ENCODE results near the gene SLC37A3.
"Not testable (repeated sequence)": the region's sequence is repeated elsewhere in the genome, so short reads cannot be mapped to it uniquely, and the experiment has no call there.

The SLC37A3 gene

DNA sequence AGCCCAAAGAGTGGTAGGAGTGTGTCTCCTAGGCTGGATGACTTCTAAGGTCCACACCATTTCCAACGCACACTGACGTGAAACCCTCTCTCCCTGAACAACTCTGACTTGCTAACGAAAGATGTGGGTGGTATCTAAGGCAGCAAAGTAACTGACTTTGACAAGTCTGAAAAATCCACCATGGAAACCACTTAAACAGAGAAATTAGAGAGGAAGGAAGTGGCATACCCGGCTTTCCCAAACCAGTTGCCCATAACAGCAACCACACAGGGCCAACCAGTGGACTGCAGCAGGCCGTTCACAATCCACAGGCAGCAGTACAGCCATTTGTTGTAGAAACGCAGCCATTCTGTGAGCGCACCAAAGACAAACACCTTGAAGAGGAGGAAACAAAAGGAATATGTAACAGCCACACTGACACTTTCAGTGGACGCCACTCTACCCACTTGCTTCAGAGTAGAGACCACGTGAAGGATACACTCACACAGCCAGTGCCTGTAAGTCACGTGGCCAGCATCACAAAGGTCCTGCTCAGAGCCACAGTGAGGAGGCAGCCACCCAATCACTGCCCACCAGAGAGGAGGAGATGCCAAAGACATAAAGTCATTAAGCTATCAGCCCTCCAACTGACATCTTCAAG lies 39.8 kb downstream of the SLC37A3 start:
- intact Hi-C loops (cut with DNase I) = no loop called here
- DNase-seq = peak in 9 of 42 donors; percentile 7 to 42 (median 24)

DNA sequence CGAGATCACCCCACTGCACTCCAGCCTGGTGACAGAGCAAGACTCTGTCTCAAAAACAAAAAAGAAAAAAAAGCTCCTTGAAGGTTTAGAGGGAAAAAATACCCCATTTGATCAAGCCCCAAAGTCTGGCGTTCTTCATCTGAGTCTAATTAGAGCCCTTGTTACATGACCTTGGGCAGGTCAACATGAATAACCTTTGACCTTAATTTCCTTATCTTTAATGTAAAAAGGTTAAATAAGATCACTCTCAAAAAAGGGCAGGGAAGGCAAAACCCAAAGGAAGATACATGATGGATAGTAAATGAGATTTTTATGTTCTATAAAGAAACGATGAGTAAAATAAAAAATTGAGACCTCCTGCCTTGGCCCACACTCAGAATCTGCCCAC lies 40.3 kb downstream of the SLC37A3 start:
- intact Hi-C loops (cut with DNase I) = no loop called here
- DNase-seq = no peak

DNA sequence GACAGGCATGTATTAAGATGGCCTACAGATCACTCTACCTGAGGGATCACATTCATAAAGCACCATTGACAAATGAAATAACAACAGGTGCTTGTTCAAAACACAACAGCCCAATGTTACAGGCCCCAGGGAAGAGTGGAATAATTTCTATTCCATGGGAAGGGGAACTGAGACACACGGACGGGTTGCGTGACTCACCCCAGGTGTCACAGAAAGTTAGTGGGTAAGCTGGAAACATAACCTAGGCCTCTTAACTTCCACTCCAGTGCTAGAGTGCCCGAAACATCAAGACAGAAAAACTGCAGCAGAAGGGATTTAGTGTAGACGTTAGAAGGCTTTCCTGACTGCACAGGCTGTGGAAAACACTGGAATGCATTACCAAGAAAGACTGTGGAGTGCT lies 48.3 kb downstream of the SLC37A3 start:
- intact Hi-C loops (cut with DNase I) = no loop called here
- no peak for DNase-seq

DNA sequence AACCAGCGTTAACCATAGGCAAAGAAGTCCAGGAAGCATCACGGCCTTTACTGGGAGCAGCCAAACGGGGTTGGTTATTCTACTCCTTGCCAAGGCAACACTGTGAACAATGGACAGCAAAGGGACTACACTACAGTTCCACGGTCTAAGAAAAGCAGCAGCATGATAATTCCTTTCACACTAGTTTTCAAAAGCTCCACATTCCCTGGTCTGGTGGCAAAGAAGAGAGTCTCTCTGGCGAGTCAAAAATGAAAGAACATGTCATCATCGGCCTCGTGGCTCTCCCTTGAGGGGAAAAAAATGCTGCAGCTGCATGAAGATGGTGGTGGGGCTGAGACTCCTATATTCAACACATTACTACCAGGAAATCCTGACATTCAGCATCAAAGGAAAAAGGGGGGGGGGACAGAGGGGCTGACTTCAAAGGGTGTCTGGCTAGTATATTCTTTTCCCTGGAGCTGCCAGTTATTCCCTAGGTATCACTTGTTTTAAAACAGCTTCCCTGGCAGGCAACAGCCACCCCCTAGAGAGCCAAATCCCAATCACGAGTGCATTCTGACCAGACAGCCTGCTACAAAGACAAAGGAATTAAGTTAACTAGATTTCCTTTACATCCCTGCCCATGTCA lies 49.1 kb downstream of the SLC37A3 start:
- DNase-seq = peak in 12 of 42 donors; percentile 16 to 62 (median 30)
- intact Hi-C loops (cut with DNase I) = no loop called here

DNA sequence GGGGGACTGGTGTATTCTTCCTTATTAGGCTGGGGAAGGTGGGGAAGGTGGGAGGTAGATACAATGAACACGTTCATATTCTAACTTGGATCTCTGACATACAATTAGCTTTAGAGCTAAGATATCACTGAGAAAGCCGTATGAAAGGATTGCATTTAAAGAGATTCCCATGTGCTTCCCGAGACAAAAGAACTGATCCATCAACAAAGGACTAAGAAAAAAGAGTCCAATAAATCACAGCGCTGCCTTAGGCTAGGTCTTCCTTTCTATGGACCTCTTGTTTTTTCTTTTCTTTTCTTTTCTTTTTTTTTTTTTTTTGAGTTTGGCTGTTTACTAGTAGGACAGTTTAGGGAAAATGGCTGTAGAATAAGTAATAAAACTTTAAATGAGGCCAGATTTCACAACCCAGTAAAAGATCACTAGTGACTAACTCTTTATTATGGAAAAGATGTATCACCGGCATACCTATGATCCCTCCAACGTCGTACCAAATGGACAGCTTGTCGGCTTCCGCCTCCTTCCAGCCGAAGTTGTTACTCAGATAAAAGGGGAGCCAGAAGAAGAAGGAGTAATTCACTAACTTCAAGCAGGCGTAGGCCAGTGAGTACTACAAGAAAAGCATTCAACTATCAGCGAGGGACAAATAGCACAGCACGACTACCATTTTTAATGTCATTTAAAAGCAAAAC lies 50.0 kb downstream of the SLC37A3 start:
- intact Hi-C loops (cut with DNase I) = no loop called here

DNA sequence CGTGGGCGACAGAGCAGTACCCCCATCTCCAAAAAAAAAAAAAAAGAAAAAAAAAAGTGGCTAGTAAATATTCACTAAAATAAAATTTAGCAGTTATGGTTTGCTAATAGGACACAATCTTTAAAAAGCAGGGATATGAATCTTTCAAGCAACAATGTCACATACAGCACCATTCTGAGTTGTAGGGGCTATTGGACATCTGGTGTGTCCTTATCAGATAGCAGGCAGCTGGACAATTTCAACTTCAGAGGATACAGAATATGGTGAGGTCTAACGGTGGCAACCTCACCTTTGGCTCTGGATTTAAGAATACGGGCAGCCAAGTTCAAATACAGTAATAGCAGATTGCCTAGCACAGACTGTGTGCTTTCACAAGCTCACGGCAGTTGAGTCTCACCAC lies 51.1 kb downstream of the SLC37A3 start:
- no peak for DNase-seq
- intact Hi-C loops (cut with DNase I) = no loop called here

More for the DNA sequence above, 50.0 kb downstream of the SLC37A3 start:
- no peak for DNase-seq

DNA sequence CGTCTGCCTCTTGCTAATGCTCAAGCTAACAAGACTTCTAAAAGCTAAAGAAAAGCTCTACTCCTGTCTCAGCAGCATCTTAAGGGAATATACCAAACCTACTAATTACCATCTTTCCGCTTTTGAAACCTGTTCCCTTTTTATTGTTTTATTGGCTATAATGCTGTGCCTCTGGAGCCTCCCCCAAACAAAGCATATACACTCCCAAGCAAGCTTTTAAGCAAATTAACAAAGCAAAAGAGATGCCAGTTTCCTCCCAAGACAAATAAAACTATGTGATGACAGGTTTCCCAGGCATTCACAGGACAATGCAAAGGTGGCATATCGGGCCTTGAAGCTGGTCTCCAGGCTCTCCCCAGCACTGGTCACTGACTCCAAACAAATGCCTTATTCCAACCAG lies 52.9 kb downstream of the SLC37A3 start:
- DNase-seq = no peak
- intact Hi-C loops (cut with DNase I) = no loop called here

DNA sequence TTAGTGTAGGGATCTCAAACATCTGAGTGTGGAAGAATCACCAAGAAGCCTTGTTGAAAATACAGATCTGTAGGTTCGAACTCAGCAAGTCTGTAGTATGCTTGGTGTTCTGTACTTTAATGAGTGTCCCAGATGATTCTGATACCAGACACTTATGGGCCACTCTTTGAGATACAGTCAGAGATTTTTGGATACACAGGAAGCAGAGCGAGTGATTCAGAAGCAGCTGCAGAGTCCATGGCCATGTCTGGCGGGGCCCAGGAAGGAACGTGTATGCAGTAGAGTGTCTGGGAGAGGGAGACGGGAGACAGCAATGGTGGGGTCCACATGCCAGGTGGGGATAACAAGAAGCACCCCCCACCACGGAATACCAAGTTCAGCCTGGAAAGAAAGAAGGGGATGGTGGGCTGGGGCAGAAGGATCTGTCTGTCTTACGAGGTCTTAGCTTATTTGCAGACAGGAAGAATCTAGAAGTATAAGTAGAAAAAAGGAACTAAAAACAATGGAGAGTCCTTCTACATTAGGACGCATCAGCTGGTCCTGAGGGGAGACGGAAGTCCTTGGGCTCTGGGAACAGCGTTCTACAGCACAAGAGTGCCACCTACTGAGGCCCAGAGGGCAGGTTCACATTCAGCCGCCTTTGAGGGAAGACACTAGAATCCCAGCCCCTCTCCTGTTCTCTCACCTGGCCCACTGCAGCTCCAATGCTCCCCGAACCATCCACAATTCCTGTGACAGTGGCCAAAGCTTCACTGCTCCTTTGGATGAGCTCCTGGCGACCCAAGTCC lies 55.4 kb downstream of the SLC37A3 start:
- DNase-seq = peak; percentile 19 to 85 (median 63)
- intact Hi-C loops (cut with DNase I) = no loop called here

DNA sequence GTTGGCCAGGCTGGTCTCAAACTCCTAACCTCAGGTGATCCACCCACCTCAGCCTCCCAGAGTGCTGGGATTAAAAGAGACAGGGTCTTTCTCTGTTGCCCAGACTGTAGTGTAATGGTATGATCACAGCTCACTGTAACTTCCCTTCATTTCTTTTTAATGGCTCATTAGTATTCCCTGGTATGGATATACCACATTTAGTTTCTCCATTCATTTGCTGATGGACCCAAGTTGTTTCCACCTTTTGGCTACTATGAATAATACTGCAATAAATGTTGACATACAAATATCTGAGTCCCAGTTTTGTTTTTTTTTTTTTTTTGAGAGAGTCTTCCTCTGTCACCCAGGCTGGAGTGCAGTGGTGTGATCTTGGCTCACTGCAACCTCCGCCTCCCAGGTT lies 59.4 kb downstream of the SLC37A3 start:
- DNase-seq; intact Hi-C loops (cut with DNase I): not testable (repeated sequence)

DNA sequence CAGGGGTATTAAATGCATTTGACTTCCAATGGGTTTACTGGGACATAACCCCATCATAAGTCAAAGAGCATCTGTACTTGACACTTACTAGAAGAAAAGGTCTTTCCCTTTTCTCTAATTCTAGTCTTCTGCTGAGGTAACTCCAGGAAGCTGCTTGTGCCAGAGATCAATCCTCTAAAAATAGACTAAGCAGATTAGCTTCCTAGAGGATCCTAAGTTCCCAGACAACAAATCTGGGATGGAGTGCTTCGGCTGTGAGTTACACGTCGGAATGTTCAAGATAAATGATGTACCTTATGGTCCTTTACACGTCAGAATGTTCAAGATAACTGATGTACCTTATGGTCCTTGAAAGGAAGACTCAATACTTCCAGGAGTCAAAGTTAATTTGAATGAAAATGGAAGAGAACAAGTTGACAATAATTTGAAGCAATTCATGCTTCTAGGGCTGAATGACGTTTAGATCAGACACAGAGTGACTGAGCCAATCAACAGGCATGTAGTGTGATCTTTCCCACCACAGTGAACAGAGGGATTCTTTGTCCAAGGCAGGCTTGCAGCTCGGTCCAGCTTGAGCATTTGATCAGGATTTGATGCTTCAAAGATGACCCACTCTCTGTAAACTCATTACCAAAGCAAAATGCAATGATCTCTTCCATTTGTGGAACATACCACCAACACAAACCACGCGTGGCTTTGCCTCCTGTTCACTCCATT lies 63.8 kb downstream of the SLC37A3 start:
- intact Hi-C loops (cut with DNase I) = no loop called here
- peak in 28 of 42 donors; percentile 24 to 84 (median 64) for DNase-seq

DNA sequence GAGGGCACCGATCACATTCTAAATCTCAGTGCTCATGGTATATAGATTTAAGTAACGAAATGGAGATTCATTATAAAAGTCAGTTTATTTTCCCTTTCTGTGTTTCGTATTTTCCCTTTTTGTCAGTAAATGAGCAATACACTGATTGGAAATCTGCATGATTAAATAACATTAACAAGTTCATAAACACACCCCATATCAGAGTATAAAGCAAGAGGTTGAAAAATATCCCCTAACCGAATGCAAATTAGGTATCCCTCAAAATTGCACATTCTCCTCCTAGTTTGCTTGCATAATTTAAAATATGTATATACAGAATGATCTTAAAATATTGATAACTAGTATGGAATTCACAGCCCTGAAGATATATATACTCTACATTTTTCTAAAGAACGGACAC lies 64.6 kb downstream of the SLC37A3 start:
- intact Hi-C loops (cut with DNase I) = no loop called here
- no peak for DNase-seq

DNA sequence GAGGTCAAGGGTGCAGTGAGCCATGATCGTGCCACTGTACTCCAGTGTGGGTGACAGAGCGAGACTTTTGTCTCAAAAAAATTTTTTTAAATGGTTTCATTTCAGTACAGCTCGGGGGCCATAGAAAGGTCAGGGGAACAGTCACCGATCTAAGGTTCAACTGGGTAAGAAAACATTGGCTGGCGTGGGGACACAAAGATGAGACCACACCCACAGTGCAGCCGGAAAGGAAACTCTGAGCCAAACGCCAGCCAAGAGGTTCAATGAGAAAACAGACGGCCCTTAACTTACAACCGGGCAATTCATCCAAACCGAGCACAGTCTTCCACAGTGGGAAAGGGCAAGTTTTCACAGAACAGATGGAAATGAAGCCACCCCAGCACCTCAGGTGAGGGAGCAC lies 65.1 kb downstream of the SLC37A3 start:
- DNase-seq = no peak
- intact Hi-C loops (cut with DNase I) = no loop called here

DNA sequence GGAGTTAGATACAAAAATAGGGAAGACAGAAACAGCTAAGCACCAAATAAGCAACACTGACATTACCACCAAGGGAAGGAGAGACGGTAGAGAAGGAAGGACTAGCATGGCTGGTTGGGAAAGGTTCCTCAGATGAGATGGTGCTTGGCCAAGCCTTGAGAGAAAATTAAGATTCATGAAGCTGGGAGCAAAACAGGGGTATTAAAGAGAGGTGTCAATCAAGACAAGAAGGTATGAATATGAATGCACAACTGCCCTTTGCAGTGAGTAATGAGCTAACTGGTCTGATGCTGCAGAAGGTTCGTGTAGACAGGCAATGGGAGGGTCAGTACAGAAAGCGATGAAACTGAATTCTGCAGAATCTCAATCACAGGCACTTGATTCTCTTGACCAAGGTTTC lies 67.7 kb downstream of the SLC37A3 start:
- intact Hi-C loops (cut with DNase I) = no loop called here
- no peak for DNase-seq

DNA sequence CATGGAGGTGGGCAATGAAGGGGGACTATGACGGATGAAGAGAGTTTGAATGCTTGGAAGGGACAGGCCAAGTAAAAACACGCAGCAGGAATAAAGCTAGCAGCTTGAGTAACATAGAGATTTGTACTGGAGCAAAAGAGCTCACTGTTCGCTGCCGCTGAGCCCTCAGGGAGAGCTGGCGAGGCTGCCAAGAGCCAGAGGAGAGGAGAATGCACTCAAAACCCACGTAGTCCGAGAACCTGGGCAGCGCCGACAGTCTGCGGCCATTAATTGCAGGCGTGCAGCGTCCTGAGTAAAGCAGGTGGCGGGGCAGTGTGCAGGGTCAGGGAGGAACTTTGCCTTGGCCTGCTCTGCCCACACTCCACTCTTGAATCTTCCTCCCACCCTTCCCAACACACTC lies 68.2 kb downstream of the SLC37A3 start:
- peak in 24 of 42 donors; percentile 17 to 55 (median 35) for DNase-seq
- intact Hi-C loops (cut with DNase I) = no loop called here

DNA sequence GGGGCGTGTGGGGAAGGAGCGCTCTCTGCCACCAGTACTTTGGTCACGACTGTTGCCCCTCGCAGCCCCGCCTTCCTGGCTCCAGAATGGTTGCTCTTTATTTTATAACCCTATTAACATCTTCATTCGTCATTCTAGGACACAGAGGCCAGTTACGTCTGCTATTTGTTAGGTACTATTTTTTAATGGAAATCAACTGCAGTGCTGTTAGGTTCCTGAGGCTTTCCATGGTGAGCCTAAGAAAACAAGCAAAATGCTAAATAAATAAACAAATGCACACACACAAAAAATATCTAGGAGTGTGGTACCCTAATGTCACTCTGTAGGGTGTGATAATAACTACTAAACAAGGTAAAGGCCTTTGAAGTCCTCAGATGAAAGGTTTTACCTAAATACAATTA lies 71.1 kb downstream of the SLC37A3 start:
- no peak for DNase-seq
- intact Hi-C loops (cut with DNase I) = loop anchor here (5.0 kb wide), 1 partner anchor 150 kb away; the partner anchor contains the start of gene KDM7A

DNA sequence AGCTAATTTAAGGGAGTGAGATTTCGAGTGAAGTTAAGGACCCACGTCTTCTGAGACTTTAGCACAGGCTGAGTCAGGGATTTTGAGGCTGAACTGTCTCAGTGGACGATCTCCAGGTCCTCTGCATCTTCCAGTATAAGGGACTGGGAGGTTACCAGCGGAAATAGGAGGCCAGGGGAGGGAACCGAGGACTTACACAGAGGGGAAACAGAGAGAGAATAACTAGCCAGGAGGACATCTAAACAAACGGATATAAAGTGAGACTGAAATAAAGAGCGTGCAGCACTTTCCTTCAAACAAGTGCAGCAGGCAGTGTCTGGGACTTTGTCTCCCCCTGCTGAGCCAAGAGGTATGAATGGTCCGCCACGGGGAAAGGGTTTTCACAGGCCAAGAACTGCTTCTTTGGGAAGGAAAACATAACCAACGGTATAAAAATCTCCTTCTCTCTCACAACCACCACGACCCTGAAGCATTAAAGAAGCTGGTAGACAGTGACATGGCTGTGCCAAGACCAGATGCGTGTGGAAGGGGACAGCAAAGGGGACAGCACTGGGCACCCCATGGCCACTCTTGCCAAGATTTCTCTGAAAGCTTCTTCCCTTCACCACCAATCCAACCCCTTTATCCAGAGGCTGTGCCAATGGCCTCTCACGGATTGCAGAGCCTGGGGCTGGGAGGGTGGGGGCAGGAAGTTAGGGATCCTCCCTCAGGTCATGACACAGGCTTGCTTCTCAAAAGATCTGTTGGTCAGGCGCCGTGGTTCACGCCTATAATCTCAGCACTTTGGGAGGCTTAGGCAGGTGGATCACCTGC lies 72.0 kb downstream of the SLC37A3 start:
- DNase-seq = peak; percentile 46 to 91 (median 77)
- intact Hi-C loops (cut with DNase I) = loop anchor here (5.0 kb wide), 1 partner anchor 149 kb away; the partner anchor contains the start of gene KDM7A

DNA sequence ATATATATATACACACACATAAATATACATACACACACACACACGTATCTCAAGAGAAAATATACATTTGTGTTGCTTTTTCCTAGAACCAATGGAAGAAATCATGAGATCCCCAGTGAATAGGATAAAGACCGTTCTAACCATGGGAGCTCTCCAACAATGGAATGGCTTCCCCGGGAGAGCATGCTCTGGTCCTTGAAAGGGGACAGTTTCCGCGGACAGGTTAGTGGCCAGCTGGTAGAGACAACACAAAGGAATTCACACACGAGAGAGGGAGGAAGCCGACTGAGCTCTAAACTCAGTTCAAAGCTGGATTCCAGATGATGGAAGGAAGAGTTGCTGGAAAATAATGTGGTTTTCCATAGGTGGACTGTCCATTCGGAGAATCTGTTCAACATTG lies 72.7 kb downstream of the SLC37A3 start:
- intact Hi-C loops (cut with DNase I) = loop anchor here (5.0 kb wide), 1 partner anchor 148 kb away; the partner anchor contains the start of gene KDM7A
- DNase-seq = no peak

DNA sequence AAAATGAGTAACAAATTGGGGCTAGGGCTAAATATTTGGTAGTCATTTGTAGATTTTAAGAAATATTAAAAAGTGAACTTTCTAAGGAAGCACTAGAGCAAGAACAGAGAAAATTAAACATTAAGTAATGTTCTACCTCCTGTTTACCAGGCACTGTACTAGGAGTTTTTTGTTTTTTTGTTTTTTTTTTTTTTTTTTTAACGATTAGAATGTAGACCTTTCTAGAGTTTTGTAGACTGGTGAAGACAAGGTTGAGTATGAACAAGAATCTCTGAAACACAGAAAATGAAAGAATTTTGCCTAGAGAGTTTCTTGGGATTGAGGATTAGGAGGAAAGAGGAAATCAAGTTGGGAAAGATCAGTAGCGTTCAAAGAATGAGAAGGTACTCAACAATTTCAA lies 73.6 kb downstream of the SLC37A3 start:
- no peak for DNase-seq
- intact Hi-C loops (cut with DNase I) = loop anchor here (5.0 kb wide), 1 partner anchor 147 kb away; the partner anchor contains the start of gene KDM7A
